Astrocyte (in vitro differentiated cells and primary cell): ENCODE measurements around the gene PPP1R12A. TPM values are rescaled to one million over a fixed set of nuclear protein-coding genes. Genes with fewer than 3 reads are reported as not detected.

Experiments
- DNase-seq: peaks from one replicate; pipeline ENCODE4 v3.0.0-alpha.2; 2010; ENCODE audit warnings: low read depth
- FAIRE-seq: peaks from 2 replicates; lab custom pipeline; 2011; peaks lifted over from hg19 to GRCh38; lab: Jason Lieb, UNC
- H2AFZ ChIP-seq: 2 replicates; pipeline ENCODE4 v1.6.0; 2012; ENCODE audit warnings: low read depth, low read length, inconsistent platforms
- H3K27ac ChIP-seq: 2 replicates; pipeline ENCODE4 v1.5.1; 2011; ENCODE audit warnings: low read depth, low read length, inconsistent platforms
- H3K27me3 ChIP-seq: 2 replicates; pipeline ENCODE4 v1.6.0; 2011; ENCODE audit warnings: low read length, inconsistent platforms; ENCODE audit not compliant: insufficient read depth
- H3K36me3 ChIP-seq: 2 replicates; pipeline ENCODE4 v1.5.1; 2011; ENCODE audit warnings: low read length, inconsistent platforms; ENCODE audit not compliant: insufficient read depth
- H3K4me1 ChIP-seq: 2 replicates; pipeline ENCODE4 v1.5.1; 2011; ENCODE audit warnings: low read length, inconsistent platforms; ENCODE audit not compliant: insufficient read depth
- H3K4me2 ChIP-seq: 2 replicates; pipeline ENCODE4 v1.6.0; 2012; ENCODE audit warnings: low read length, inconsistent platforms
- H3K4me3 ChIP-seq: 2 replicates; pipeline ENCODE4 v1.5.1; 2011; ENCODE audit warnings: low read depth, mild to moderate bottlenecking, low read length, inconsistent platforms; ENCODE audit not compliant: insufficient read depth
- H3K79me2 ChIP-seq: 2 replicates; pipeline ENCODE4 v1.6.0; 2012; ENCODE audit warnings: mild to moderate bottlenecking, low read length, inconsistent platforms; ENCODE audit not compliant: insufficient read depth
- H3K9ac ChIP-seq: 2 replicates; pipeline ENCODE4 v1.6.0; 2012; ENCODE audit warnings: mild to moderate bottlenecking, low read length, inconsistent platforms
- H3K9me3 ChIP-seq: 2 replicates; pipeline ENCODE4 v1.5.1; 2012; ENCODE audit warnings: low read depth, mild to moderate bottlenecking, low read length, inconsistent platforms; ENCODE audit not compliant: insufficient read depth
- H4K20me1 ChIP-seq: 2 replicates; pipeline ENCODE4 v1.6.0; 2012; ENCODE audit warnings: low read length, inconsistent platforms; ENCODE audit not compliant: insufficient read depth
- H3K27ac Mint-ChIP-seq: one replicate; pipeline ENCODE4 v1.8.0; 2021; ENCODE audit warnings: mild to moderate bottlenecking, mixed read lengths; ENCODE audit not compliant: unreplicated experiment
- H3K27me3 Mint-ChIP-seq: one replicate; pipeline ENCODE4 v1.8.0; 2021; ENCODE audit warnings: low read depth, mixed read lengths; ENCODE audit not compliant: unreplicated experiment
- H3K36me3 Mint-ChIP-seq: one replicate; pipeline ENCODE4 v1.8.0; 2021; ENCODE audit warnings: low read depth, mixed read lengths; ENCODE audit not compliant: unreplicated experiment
- H3K4me1 Mint-ChIP-seq: one replicate; pipeline ENCODE4 v1.8.0; 2021; ENCODE audit warnings: low read depth, mixed read lengths; ENCODE audit not compliant: unreplicated experiment
- H3K4me3 Mint-ChIP-seq: one replicate; pipeline ENCODE4 v1.8.0; 2021; ENCODE audit warnings: mild to moderate bottlenecking, moderate library complexity, mixed read lengths; ENCODE audit not compliant: unreplicated experiment
- H3K9me3 Mint-ChIP-seq: one replicate; pipeline ENCODE4 v1.8.0; 2021; ENCODE audit warnings: mild to moderate bottlenecking, mixed read lengths; ENCODE audit not compliant: unreplicated experiment
- EZH2 ChIP-seq: IDR thresholded peaks from 2 replicates; pipeline ENCODE4 v1.6.1; 2012; ENCODE audit warnings: mild to moderate bottlenecking, low read length, inconsistent platforms; ENCODE audit not compliant: insufficient read depth
- total RNA-seq: library from RNA; stranded (reverse); gene quantifications from 2 replicates; pipeline ENCODE4 v1.2.1, GENCODE V29; 2021
- TF ChIP-seq, protein P1 (sequence below): IDR thresholded peaks from 2 replicates; pipeline ENCODE4 v1.5.1; 2011; ENCODE audit warnings: low read depth, mild to moderate bottlenecking, inconsistent platforms, low read length, moderate library complexity; ENCODE audit not compliant: insufficient read depth

PPP1R12A gene
- total RNA-seq, 1 donor from 2014 or later: 115 TPM

DNA sequence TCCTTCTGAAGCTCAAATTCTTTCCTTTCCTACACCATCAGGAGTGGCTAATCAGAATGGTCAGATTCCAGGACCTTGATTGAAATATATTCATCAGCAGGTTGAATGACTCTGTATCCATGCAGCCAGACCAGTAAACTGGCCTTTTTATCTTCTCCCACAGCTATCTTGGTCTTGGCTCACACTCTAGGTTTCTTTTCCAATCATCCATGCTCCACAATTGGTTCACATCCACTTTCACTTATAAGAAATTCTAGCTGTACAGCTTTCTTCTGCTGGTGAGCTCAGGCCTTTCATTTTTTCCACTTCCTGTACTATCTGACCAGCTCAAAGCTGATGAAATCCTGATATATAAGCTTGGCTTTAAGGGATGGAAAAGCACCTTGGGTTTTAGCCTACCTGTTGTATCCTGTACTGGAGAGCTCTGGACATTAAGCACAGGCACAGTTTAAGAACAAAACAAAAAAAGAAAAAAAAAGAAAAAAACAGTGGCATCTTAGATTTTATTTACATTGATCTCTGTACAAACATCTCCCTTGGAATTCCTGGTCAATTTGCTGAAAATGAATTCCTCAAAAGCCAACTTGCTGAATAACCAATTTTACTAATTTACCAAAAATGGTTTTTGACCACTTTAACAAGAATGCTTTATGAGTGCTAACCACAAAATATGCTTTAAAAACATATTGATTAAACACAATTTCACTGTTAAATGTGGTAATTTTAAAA lies 152.6 kb downstream of the PPP1R12A start:
- Mint-ChIP-seq H3K27ac (peak overlapping the region; percentile 98), H3K4me1 (peaks cover 31% of the 10 kb centered on the region), H3K4me3 (no peak overlapping the region), H3K9me3 (no peaks in the 10 kb centered on the region), H3K36me3 (peaks cover 3% of the 10 kb centered on the region), H3K27me3 (no peaks in the 10 kb centered on the region)
- Histone ChIP-seq H4K20me1 (no peaks in the 10 kb centered on the region), H3K36me3 (peaks cover 24% of the 10 kb centered on the region), H3K4me3 (no peak overlapping the region), H3K9me3 (no peaks in the 10 kb centered on the region), H3K27ac (peak overlapping the region; percentile 25), H3K79me2 (peaks cover 5% of the 10 kb centered on the region), H2AFZ (no peak overlapping the region), H3K9ac (no peak overlapping the region), H3K4me1 (peaks cover 10% of the 10 kb centered on the region), H3K27me3 (no peaks in the 10 kb centered on the region), H3K4me2 (no peak overlapping the region)
- FAIRE-seq: peak; percentile 47
- DNase-seq: peak; percentile 84
- no peak for TF ChIP-seq EZH2
- TF ChIP-seq, protein P1, sequence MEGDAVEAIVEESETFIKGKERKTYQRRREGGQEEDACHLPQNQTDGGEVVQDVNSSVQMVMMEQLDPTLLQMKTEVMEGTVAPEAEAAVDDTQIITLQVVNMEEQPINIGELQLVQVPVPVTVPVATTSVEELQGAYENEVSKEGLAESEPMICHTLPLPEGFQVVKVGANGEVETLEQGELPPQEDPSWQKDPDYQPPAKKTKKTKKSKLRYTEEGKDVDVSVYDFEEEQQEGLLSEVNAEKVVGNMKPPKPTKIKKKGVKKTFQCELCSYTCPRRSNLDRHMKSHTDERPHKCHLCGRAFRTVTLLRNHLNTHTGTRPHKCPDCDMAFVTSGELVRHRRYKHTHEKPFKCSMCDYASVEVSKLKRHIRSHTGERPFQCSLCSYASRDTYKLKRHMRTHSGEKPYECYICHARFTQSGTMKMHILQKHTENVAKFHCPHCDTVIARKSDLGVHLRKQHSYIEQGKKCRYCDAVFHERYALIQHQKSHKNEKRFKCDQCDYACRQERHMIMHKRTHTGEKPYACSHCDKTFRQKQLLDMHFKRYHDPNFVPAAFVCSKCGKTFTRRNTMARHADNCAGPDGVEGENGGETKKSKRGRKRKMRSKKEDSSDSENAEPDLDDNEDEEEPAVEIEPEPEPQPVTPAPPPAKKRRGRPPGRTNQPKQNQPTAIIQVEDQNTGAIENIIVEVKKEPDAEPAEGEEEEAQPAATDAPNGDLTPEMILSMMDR: no peak

GRCh38 chr12:79778802-79779448 lies 156.0 kb downstream of the PPP1R12A start:
- Mint-ChIP-seq H3K4me1 (peaks cover 31% of the 10 kb centered on the region), H3K9me3 (no peaks in the 10 kb centered on the region), H3K36me3 (no peaks in the 10 kb centered on the region), H3K27ac (no peak overlapping the region), H3K4me3 (peak overlapping the region; percentile 11), H3K27me3 (no peaks in the 10 kb centered on the region)
- Histone ChIP-seq H3K27ac (no peak overlapping the region), H3K4me3 (no peak overlapping the region), H3K27me3 (no peaks in the 10 kb centered on the region), H3K9ac (no peak overlapping the region), H3K79me2 (no peaks in the 10 kb centered on the region), H3K9me3 (no peaks in the 10 kb centered on the region), H4K20me1 (no peaks in the 10 kb centered on the region), H3K4me1 (peaks cover 19% of the 10 kb centered on the region), H3K36me3 (peaks cover 28% of the 10 kb centered on the region), H2AFZ (no peak overlapping the region), H3K4me2 (no peak overlapping the region)
- no peak for FAIRE-seq
- no peak for DNase-seq
- TF ChIP-seq, protein P1: no peak
- TF ChIP-seq EZH2: no peak

DNA sequence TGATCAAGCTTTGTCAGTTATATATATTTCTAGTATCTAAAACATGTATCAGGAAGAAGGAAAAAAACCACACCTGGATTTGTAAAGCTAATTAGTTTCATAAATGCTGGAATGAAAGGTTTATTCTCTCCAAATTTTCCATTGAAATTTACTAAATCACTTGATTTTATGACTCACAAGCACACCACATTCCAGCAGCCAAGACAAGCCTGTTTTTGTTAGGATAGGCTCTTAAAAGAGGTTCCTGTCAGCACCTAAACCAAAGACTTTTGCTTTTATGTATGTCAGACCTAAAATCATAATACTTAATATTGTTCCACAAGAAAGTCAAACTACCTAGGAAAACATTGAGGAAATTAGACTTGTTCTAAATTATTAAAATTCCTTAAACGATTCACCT lies 158.8 kb downstream of the PPP1R12A start:
- H3K79me2 ChIP-seq: no peaks in the 10 kb centered on the region
- no peaks in the 10 kb centered on the region for H3K36me3 Mint-ChIP-seq
- H3K4me1 Mint-ChIP-seq: peaks cover 14% of the 10 kb centered on the region
- peak; percentile 68 for DNase-seq
- peak overlapping the region; percentile 53 for H3K27ac Mint-ChIP-seq
- no peak overlapping the region for H3K4me3 ChIP-seq
- peak; percentile 23 for FAIRE-seq
- no peak overlapping the region for H3K9ac ChIP-seq
- no peaks in the 10 kb centered on the region for H3K9me3 ChIP-seq
- H3K4me3 Mint-ChIP-seq: no peak overlapping the region
- H3K27me3 ChIP-seq: no peaks in the 10 kb centered on the region
- H3K9me3 Mint-ChIP-seq: no peaks in the 10 kb centered on the region
- H4K20me1 ChIP-seq: no peaks in the 10 kb centered on the region
- no peak overlapping the region for H3K4me2 ChIP-seq
- peak overlapping the region; percentile 6 for H3K27ac ChIP-seq
- TF ChIP-seq EZH2: no peak
- TF ChIP-seq, protein P1: no peak
- H2AFZ ChIP-seq: no peak overlapping the region
- H3K4me1 ChIP-seq: peaks cover 12% of the 10 kb centered on the region
- no peaks in the 10 kb centered on the region for H3K27me3 Mint-ChIP-seq
- peaks cover 26% of the 10 kb centered on the region for H3K36me3 ChIP-seq
